GM23338 (cell line): ENCODE results near the gene GTSE1. TPM values are rescaled to one million over a fixed set of nuclear protein-coding genes. Genes with fewer than 3 reads are reported as not detected.

Experiments used
- ATAC-seq: fragments of 200-7000 bp; cut with Tn5 transposase; 3 replicates; pipeline ENCODE4 v1.9.1; 2020
- DNase-seq: peaks from one replicate; pipeline ENCODE4 v3.0.0-alpha.2; 2015; ENCODE audit warnings: low spot score
- H2AFZ ChIP-seq: fragments of 200-600 bp; sonication (generic); 2 replicates; pipeline ENCODE4 v1.8.0; 2016; ENCODE audit warnings: antibody characterized with exemption, mild to moderate bottlenecking, moderate library complexity
- H3F3A ChIP-seq: fragments of 200-600 bp; sonication (generic); replicated peaks from 2 replicates; pipeline ENCODE4 v1.8.0; 2017; ENCODE audit warnings: antibody characterized with exemption, mixed run types, low read depth
- H3K27ac ChIP-seq: fragments of 200-600 bp; sonication (generic); 2 replicates; pipeline ENCODE4 v1.6.1; 2016; ENCODE audit warnings: low read depth
- H3K27me3 ChIP-seq: fragments of 200-600 bp; sonication (generic); 2 replicates; pipeline ENCODE4 v1.8.0; 2016; ENCODE audit warnings: mild to moderate bottlenecking, mixed run types, moderate library complexity; ENCODE audit not compliant: insufficient read depth
- H3K36me3 ChIP-seq: fragments of 200-600 bp; sonication (generic); 2 replicates; pipeline ENCODE4 v1.8.0; 2016; ENCODE audit warnings: mild to moderate bottlenecking; ENCODE audit not compliant: insufficient read depth
- H3K4me1 ChIP-seq: fragments of 200-600 bp; sonication (generic); 2 replicates; pipeline ENCODE4 v1.8.0; 2016; ENCODE audit warnings: mild to moderate bottlenecking, moderate library complexity; ENCODE audit not compliant: insufficient read depth
- H3K4me2 ChIP-seq: fragments of 200-600 bp; sonication (generic); 2 replicates; pipeline ENCODE4 v1.7.1; 2017; ENCODE audit warnings: mixed run types
- H3K4me3 ChIP-seq: fragments of 200-600 bp; sonication (generic); 2 replicates; pipeline ENCODE4 v1.6.1; 2016; ENCODE audit warnings: mixed run types
- H3K79me2 ChIP-seq: fragments of 200-600 bp; sonication (generic); replicated peaks from 2 replicates; pipeline ENCODE4 v1.8.0; 2017; ENCODE audit warnings: mild to moderate bottlenecking; ENCODE audit not compliant: insufficient read depth
- H3K9me2 ChIP-seq: fragments of 200-600 bp; sonication (generic); 2 replicates; pipeline ENCODE4 v1.8.0; 2017; ENCODE audit not compliant: insufficient read depth
- H4K20me1 ChIP-seq: fragments of 200-600 bp; sonication (generic); replicated peaks from 2 replicates; pipeline ENCODE4 v1.8.0; 2017; ENCODE audit warnings: mild to moderate bottlenecking; ENCODE audit not compliant: insufficient read depth
- H3K27ac Mint-ChIP-seq: 2 replicates; pipeline ENCODE4 v1.8.0; 2020; ENCODE audit warnings: inconsistent platforms, mild to moderate bottlenecking, moderate library complexity, mixed read lengths
- H3K27me3 Mint-ChIP-seq: 3 replicates; pipeline ENCODE4 v1.8.0; 2022; ENCODE audit warnings: low read depth, mild to moderate bottlenecking, moderate library complexity, mixed read lengths, inconsistent platforms; ENCODE audit not compliant: insufficient read depth, poor library complexity
- H3K36me3 Mint-ChIP-seq: 3 replicates; pipeline ENCODE4 v1.8.0; 2021; ENCODE audit warnings: low read depth, mild to moderate bottlenecking, inconsistent platforms, moderate library complexity, mixed read lengths
- H3K4me1 Mint-ChIP-seq: 3 replicates; pipeline ENCODE4 v1.8.0; 2020; ENCODE audit warnings: mild to moderate bottlenecking, inconsistent platforms, mixed read lengths
- H3K4me3 Mint-ChIP-seq: 3 replicates; pipeline ENCODE4 v1.8.0; 2021; ENCODE audit warnings: moderate library complexity, mild to moderate bottlenecking, inconsistent platforms, mixed read lengths
- H3K9me3 Mint-ChIP-seq: 3 replicates; pipeline ENCODE4 v1.8.0; 2020; ENCODE audit warnings: moderate library complexity, mild to moderate bottlenecking, inconsistent platforms, mixed read lengths
- CTCF ChIP-seq, 2 experiments: fragments of 200-600 bp in 1 of 2; sonication (generic) in 1 of 2; conservative IDR thresholded peaks; 2 replicates each; pipeline versions ENCODE4 v1.5.1 to v1.6.1; 2016 to 2017; ENCODE audit warnings: antibody characterized with exemption in 2 of 2, low read depth in 2 of 2, mild to moderate bottlenecking in 2 of 2, moderate library complexity in 1 of 2
- EZH2 ChIP-seq: fragments of 200-600 bp; sonication (generic); IDR thresholded peaks from one replicate; pipeline ENCODE4 v1.8.0; 2017; ENCODE audit warnings: antibody characterized with exemption, mild to moderate bottlenecking, low read depth; ENCODE audit not compliant: unreplicated experiment
- EZH2phosphoT487 ChIP-seq: fragments of 200-600 bp; sonication (generic); IDR thresholded peaks from one replicate; pipeline ENCODE4 v1.8.1; 2018; ENCODE audit warnings: antibody characterized with exemption; ENCODE audit not compliant: unreplicated experiment
- JUNB ChIP-seq: IDR thresholded peaks from one replicate; pipeline ENCODE4 v1.6.1; 2016; ENCODE audit warnings: antibody characterized with exemption; ENCODE audit not compliant: unreplicated experiment
- POLR2AphosphoS5 ChIP-seq: IDR thresholded peaks from 2 replicates; pipeline ENCODE4 v1.6.1; 2016; ENCODE audit warnings: antibody characterized with exemption, low read depth
- ZNF114 ChIP-seq: fragments of 250-450 bp; sonication (Bioruptor Pico); IDR thresholded peaks from 2 replicates; pipeline ENCODE4 v1.5.0; 2020; ENCODE audit warnings: mild to moderate bottlenecking, moderate library complexity
- ZNF462 ChIP-seq: fragments of 250-450 bp; sonication (Bioruptor Pico); IDR thresholded peaks from 2 replicates; pipeline ENCODE4 v1.5.0; 2020; ENCODE audit warnings: mild to moderate bottlenecking, moderate library complexity
- polyA plus RNA-seq: library from polyadenylated mRNA; unstranded; fragments of >200 nt; fragmentation: Nextera tagmentation; extraction: Ambion mirVana; gene quantifications from 2 replicates; pipeline ENCODE4 v1.2.1, GENCODE V29; 2016
- total RNA-seq: library from RNA; depleted of rRNA; stranded (reverse); fragments of >200 nt; shearing (Covaris generic); gene quantifications from 2 replicates; pipeline ENCODE4 v1.2.3, GENCODE V29; 2014
- TF ChIP-seq, protein P1 (sequence below): IDR thresholded peaks from one replicate; pipeline ENCODE4 v1.6.1; 2018; ENCODE audit warnings: antibody characterized with exemption; ENCODE audit not compliant: unreplicated experiment

GTSE1 gene
- total and polyA plus RNA-seq, 2 experiments from 2014 or later = 26.3 to 28.6 TPM

DNA sequence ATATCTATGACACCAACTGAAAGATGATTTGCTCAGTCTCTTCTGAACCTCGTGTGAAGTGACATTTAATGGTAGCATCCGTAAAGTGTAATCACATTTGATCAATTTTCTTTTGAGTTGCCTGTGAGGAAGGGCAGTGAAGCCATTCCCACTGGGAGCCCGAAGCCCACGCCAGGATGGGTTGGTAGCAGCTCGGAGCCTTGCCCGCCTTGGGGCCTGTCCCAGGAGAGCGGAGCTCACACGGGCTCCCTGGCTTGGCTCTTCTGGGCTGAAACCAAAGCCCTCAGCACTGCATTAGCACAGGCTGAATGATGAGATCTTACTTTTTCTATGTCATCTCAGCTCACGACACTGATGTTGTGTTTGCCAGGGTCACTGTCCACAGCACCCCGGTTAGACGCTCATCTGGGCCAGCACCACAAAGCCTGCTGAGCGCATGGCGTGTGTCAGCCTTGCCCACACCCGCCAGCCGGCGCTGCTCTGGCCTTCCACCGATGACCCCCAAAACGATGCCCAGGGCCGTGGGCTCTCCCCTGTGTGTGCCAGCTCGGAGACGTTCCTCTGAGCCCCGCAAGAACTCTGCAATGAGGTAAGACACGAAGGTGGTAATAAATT is 29.5 kb downstream of the GTSE1 start:
- Mint-ChIP-seq H3K27ac (no peak overlapping the region; the same call in 1 of the 2 replicates), H3K4me3 (no peak overlapping the region), H3K27me3 (peaks cover 12% of the 10 kb centered on the region), H3K9me3 (no peaks in the 10 kb centered on the region), H3K36me3 (peaks cover 63% of the 10 kb centered on the region), H3K4me1 (no peaks in the 10 kb centered on the region)
- no peak overlapping the region for H3K27ac ChIP-seq
- H3K9me2 ChIP-seq = no peaks in the 10 kb centered on the region
- ATAC-seq = no peak
- no peaks in the 10 kb centered on the region for H3K4me1 ChIP-seq
- H3K4me3 ChIP-seq = no peak overlapping the region
- no peak for DNase-seq
- H3K36me3 ChIP-seq = peaks cover 18% of the 10 kb centered on the region
- H3K27me3 ChIP-seq = no peaks in the 10 kb centered on the region
- no peaks in the 10 kb centered on the region for H3K79me2 ChIP-seq
- H3F3A ChIP-seq = no peaks in the 10 kb centered on the region
- H4K20me1 ChIP-seq = no peaks in the 10 kb centered on the region; the same call in 1 of the 2 replicates
- H3K4me2 ChIP-seq = no peak overlapping the region
- TF ChIP-seq ZNF114 (CRISPR knock-in tag) (no peak), EZH2phosphoT487 (no peak)
- H2AFZ ChIP-seq = no peak overlapping the region

DNA sequence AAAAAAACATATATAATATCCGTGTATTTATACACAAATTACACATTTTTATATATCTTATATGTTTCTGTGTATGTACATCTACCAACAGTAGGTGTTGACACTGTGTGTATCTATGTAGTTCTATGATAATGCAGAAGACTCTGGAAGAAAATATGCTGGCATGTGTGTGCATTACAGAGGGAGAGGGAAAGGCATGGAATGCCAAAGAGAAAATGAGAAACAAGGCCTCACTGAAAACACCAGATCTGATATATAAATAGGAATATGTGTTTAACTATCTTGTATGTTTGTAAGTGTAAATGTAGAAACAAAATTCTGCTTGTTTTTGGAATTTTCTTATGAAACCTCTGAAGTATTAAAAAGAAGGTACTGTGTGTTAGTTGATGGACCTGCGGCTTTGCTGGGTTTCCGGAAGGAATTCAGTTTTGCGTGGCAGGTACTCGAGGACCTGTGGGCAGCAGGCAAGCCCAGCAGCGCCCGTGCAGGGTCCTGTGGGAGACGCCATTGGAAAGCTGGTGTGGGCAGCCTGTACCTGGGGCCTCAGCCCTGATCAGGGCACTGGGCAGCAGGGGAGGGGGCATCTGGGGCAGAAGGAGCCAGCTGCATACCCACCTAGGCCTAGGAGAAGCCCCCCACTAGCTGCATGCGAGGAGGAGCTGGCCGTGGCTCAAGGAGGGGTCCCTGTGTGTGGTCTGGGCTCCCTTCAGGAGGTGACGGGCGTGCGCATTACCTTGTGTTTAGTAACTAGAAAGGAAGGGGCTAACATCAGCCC is 31.2 kb downstream of the GTSE1 start:
- peaks cover 59% of the 10 kb centered on the region for H3K36me3 Mint-ChIP-seq
- TF ChIP-seq ZNF462 (CRISPR knock-in tag) = no peak
- TF ChIP-seq CTCF (conservative IDR thresholded peaks at IDR 0.05; ENCODE audit: low read depth in 2 of 2) = no peak
- TF ChIP-seq, protein P1, sequence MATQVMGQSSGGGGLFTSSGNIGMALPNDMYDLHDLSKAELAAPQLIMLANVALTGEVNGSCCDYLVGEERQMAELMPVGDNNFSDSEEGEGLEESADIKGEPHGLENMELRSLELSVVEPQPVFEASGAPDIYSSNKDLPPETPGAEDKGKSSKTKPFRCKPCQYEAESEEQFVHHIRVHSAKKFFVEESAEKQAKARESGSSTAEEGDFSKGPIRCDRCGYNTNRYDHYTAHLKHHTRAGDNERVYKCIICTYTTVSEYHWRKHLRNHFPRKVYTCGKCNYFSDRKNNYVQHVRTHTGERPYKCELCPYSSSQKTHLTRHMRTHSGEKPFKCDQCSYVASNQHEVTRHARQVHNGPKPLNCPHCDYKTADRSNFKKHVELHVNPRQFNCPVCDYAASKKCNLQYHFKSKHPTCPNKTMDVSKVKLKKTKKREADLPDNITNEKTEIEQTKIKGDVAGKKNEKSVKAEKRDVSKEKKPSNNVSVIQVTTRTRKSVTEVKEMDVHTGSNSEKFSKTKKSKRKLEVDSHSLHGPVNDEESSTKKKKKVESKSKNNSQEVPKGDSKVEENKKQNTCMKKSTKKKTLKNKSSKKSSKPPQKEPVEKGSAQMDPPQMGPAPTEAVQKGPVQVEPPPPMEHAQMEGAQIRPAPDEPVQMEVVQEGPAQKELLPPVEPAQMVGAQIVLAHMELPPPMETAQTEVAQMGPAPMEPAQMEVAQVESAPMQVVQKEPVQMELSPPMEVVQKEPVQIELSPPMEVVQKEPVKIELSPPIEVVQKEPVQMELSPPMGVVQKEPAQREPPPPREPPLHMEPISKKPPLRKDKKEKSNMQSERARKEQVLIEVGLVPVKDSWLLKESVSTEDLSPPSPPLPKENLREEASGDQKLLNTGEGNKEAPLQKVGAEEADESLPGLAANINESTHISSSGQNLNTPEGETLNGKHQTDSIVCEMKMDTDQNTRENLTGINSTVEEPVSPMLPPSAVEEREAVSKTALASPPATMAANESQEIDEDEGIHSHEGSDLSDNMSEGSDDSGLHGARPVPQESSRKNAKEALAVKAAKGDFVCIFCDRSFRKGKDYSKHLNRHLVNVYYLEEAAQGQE = no peak
- no peak for TF ChIP-seq EZH2phosphoT487
- no peak for TF ChIP-seq JUNB
- TF ChIP-seq POLR2AphosphoS5 = no peak
- no peak for TF ChIP-seq EZH2

More for the DNA sequence above, 31.2 kb downstream of the GTSE1 start:
- Histone ChIP-seq H4K20me1 (no peaks in the 10 kb centered on the region; the same call in 1 of the 2 replicates), H3K36me3 (peaks cover 18% of the 10 kb centered on the region), H3K27ac (no peak overlapping the region), H3K9me2 (no peaks in the 10 kb centered on the region), H3K27me3 (no peaks in the 10 kb centered on the region), H3K79me2 (no peaks in the 10 kb centered on the region), H3F3A (no peaks in the 10 kb centered on the region), H3K4me1 (no peaks in the 10 kb centered on the region), H3K4me3 (no peak overlapping the region), H3K4me2 (no peak overlapping the region), H2AFZ (no peak overlapping the region)
- Mint-ChIP-seq H3K27me3 (peaks cover 8% of the 10 kb centered on the region), H3K4me1 (no peaks in the 10 kb centered on the region), H3K9me3 (no peaks in the 10 kb centered on the region), H3K4me3 (no peak overlapping the region), H3K27ac (no peak overlapping the region)
- ATAC-seq (no peak), DNase-seq (no peak)
